GM12801 (cell line): ENCODE results near the gene EPHA10.

Experiments
- CTCF ChIP-seq: IDR thresholded peaks from one replicate; pipeline ENCODE4 v1.5.1; 2011; ENCODE audit warnings: control low read depth; ENCODE audit not compliant: insufficient read length; ENCODE audit errors: extremely low read depth

Gene EPHA10

GRCh38 chr1:37739222-37739621 lies 25.7 kb downstream of the EPHA10 start:
- no peak for TF ChIP-seq CTCF

DNA sequence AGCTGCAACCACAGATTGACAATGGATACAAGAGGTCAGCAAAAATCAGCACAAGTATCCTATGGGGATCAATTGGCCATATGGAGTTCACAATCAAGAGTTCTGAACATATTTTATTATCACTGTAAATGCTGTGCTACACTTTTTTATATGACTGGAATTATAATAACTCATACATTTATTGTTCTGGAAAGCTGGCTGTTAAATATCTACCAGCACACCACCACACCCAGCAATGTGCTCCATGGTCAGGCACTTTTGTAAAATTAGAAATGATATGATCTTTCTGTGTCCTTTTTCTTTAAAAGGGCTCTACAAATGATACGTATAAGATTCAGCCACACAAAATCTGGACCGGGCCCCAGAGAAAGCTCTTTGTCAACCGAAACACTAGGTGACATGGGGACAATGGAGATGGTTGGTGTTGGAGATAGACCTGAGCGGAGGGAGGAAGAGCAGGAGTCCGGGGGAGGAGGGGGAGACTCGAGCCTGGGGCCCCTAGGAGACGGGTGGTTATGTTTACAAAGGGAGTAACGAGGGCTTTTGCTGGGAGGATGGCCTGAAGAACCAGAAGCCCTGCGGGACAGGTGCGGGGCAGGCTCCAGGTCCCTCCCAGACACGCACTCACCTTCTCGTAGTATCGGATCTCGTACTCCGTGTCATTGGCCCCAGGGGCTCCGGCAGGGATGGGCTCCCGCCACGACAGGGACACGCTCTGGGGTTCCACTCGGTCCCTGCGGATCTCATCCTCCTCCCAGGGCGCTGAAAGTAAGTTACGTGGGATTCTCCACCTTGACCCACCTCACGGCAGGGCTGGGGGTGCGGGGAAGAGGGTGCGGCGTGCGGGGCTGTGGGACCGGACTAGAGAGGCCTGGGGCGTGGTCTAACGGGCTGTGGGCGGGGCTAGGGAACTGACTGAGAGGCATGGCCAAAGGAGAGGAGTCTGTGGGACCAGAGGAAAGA lies 30.0 kb downstream of the EPHA10 start:
- TF ChIP-seq CTCF = no peak

DNA sequence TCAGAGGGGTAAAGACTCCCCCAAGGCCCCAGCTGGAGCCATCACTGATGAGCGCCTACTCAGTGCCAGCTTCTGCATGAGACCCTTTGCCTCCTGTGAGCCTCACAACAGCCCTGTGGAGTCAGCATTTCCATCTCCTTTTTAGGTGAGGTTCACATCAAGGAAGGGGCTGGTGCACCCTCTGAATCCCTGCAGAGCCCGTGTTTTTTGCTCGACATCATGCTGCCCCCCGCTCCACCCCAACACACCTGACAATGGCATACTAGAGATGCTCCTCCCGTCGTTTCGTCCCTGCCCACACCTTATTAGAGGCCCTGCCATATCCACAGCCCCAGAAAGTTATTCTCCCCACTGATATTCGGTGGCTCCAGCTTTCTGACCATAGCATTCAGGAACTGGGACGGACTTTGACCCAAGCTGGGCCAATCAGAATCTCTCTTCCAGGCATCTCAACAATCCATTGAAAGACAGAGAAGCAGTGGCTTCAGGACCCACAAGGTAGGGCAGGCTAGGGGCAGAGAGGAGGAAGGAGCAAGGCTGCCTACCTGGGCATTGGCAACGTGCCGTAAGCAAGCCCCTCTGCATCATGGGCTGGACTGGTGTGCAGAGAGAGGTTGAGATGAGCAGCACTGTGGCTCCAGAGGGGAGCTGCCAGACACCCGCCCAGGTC lies 32.7 kb downstream of the EPHA10 start:
- no peak for TF ChIP-seq CTCF

DNA sequence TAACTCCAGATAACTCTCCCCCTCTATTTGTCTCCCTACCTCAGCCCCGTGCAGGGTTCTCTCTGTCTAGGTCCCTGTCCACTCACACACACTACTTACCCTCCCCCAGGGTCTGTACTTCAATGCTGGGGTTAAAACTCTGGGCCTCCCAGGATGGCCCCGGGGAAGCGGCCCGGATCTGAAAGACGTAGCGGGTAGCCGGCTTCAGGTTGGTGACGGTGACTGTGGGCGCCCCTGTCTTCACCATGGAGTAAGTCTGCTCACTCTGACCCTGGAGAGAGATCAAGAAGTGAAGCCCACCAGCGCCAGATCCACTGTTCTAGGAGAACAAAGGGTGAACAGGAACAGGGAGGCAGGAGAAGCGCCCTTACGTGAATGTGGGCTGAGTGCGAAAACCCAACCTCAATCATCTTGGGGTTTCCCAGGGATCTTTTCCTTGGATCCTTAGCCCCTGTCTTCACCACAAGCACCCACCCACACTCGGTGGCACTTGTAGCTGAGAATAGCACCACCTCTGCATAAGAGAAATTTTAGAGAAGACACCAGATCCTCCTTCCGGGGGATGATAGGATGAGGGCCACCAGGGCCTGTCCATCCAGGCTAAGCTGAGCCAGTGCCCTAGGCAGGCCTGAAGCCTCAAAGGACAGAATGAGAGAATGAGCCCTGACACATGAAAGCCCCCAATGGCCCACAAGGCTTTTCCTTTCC lies 33.5 kb downstream of the EPHA10 start:
- TF ChIP-seq CTCF = no peak

GRCh38 chr1:37730376-37730775 lies 34.5 kb downstream of the EPHA10 start:
- TF ChIP-seq CTCF = no peak

DNA sequence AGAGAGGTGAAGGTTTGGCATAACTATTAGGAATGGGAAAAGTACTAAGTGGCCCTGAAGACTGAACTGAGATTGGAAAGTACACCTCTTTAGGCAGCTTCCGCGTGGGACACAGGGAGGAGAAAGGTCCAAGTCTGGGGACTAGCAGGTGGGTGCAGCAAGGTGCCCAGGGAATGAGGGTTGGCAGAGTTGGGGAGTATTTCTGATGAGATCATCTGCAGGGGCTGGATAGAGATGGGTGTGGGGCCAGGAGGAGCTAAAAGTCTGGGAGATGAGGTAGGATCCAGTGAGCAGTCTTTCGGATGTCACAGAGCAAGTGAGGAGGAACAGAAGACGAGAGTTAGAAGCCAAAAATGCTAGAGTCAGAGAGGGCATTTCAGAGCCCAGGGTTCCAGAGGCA lies 36.5 kb downstream of the EPHA10 start:
- no peak for TF ChIP-seq CTCF

DNA sequence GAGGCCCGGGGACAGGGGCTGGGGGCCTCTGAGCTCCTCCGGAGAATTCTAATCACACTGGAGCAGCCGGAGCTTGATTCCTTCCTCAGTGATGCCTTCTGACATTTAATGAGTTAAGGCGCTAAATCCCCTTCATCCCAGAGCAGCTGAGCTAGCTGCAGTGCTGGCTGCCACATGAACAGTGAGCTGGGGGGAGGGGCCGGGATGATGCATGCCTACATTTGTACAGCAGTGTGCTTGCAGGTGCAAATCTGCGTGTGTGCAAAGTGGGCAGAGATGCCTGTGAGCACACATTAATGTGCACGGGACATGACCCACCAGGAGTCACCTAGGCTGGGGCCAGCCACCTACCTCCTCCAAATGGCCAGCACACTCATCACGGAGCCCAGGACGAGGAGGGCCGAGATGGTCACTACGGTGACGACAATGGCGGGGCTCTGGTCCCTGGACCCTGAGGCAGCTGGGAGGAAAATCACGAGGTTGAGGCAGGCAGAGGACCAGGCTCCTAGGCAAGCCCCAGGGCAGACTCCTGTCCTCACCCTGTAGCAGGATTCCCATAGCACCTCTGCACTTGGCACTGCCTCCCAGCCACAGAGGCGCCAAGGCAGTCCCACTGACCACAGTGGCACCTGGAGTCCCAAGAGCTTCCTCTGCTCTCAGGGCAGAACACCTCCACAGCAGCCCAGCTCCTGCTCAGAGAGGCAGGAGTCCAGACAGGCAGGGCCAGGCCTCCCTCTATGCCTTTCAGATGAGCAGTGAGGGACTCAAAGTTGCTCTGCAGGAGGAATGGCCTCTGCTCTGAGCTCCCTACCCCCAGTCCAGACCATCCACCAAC lies 38.0 kb downstream of the EPHA10 start:
- TF ChIP-seq CTCF = no peak
